Limb (tissue), 2 donors: ENCODE data around the gene TDO2.
A peak's percentile ranks its signal among the peaks of the same experiment; 100 is the strongest.

Source experiments
- DNase-seq, 2 donors: peaks; one replicate each; pipeline ENCODE4 v3.0.0-alpha.2; 2016; ENCODE audit errors: extremely low spot score in 2 of 2

Gene TDO2

GRCh38 chr4:155953151-155954117 is 49.9 kb downstream of the TDO2 start, which contains the start of gene CTSO:
Gene CTSO, minus strand, starts transcription at chr4:155953866. Its CDS starts 19 bp downstream, at chr4:155953847.
- peak; percentile 85 to 91 for DNase-seq

- DNase-seq, result no peak
Observed at GRCh38 chr4:155954118-155954685, 50.7 kb downstream of the TDO2 start.

- no peak for DNase-seq
Observed at GRCh38 chr4:155954939-155955338, 51.4 kb downstream of the TDO2 start.

GRCh38 chr4:155956461-155956860 is 53.0 kb downstream of the TDO2 start:
- DNase-seq, result no peak

- DNase-seq, result no peak
Observed at GRCh38 chr4:155959417-155959816, 55.9 kb downstream of the TDO2 start.

- no peak for DNase-seq
Observed at GRCh38 chr4:155960522-155960921, 57.0 kb downstream of the TDO2 start.

- DNase-seq, result no peak
Observed at GRCh38 chr4:155961575-155961974, 58.1 kb downstream of the TDO2 start.

- DNase-seq, result no peak
Observed at GRCh38 chr4:155962767-155963166, 59.3 kb downstream of the TDO2 start.

GRCh38 chr4:155964016-155964891 is 60.8 kb downstream of the TDO2 start:
- DNase-seq, result no peak

- no peak for DNase-seq
Observed at GRCh38 chr4:155966171-155966570, 62.7 kb downstream of the TDO2 start.

GRCh38 chr4:155966731-155967395 is 63.4 kb downstream of the TDO2 start:
- peak in 1 of 2 donors; percentile 80 for DNase-seq
